GOT3 (cell line): Measurements from ENCODE around the gene PLEKHG5.
"Not testable (repeated sequence)": the region's sequence is repeated elsewhere in the genome, so short reads cannot be mapped to it uniquely, and the experiment has no call there.

ENCODE experiments used
- DNase-seq: peaks from one replicate; lab custom pipeline; 2025; ENCODE audit warnings: mixed read lengths; lab: John Stamatoyannopoulos, UW

The PLEKHG5 gene

DNA sequence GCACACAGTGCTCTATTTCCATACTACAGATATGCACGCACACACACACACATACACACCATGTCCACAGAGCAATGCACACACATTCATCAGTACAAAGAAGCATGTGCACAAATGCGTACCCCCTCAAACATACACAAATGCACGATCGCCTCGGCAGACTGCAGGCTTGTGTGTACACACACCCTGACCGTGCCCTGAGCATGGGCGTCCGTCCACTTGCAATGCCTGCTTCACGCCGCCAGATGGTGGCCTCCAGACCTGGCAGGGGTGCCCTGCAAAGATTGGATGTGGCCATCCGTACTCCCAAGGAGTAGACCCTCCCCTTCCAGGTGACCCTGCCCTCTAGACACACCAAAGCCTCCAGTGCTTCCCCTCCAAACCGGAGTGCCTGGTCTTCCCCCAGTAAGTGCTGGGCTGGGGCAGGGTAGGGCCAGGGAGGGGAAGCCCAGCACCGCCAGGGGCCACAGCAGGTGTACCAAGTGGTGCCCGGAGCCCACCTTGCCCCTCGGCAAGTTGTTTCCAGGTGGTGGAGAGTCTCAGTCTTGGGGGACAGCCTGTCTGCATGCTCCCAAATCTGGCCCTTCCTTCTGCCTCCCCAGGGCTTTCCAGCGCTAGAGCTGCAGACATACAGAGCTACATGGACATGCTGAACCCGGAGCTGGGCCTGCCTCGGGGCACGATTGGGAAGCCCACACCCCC lies 46.3 kb downstream of the PLEKHG5 start:
- no peak for DNase-seq

GRCh38 chr1:6444377-6444776 lies 47.1 kb downstream of the PLEKHG5 start:
- DNase-seq: no peak

GRCh38 chr1:6443339-6444115 lies 47.9 kb downstream of the PLEKHG5 start:
- DNase-seq: no peak

DNA sequence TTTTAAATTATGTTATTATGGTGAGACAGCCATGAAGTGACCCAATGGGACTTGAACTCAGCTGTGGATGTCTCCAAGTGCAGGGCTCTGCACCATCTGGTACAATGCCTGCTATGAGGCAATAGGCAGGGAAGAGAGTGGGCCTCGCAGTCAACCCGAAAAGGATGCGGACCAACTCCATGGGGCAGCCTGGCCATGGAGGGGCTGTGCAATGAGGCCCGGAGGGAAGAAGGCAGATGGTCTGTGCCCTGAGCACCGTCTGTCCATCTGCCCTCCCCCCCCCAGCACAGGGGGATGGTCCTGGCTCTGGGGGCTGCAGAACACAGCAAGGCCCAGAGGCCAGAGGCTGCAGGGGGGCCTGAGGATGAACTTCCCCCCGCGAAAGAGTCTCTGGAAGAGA lies 49.9 kb downstream of the PLEKHG5 start:
- no peak for DNase-seq

- no peak for DNase-seq
Measured at GRCh38 chr1:6440198-6441126, 51.0 kb downstream of the PLEKHG5 start.

GRCh38 chr1:6438047-6438525 lies 53.4 kb downstream of the PLEKHG5 start:
- no peak for DNase-seq

- DNase-seq: not testable (repeated sequence)
Measured at GRCh38 chr1:6437012-6437700, 54.3 kb downstream of the PLEKHG5 start.

DNA sequence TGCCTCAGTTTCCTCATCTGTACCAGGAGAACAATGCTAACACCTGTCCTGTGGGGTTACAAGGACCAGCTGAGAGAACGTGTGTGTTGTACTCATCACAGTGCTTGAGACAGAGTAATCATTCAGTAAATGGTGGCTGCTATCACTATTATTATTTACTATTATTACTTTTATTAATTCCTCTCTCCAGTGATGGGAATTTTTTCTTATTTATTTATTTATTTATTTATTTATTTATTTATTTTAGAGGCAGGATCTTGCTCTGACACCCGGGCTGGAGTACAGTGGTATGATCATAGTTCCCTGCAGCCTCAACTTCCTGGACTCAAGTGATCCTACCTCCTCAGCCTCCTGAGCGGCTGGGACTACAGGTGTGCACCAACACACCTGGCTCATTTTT lies 55.2 kb downstream of the PLEKHG5 start:
- not testable (repeated sequence) for DNase-seq

- no peak for DNase-seq
Measured at GRCh38 chr1:6435547-6435946, 55.9 kb downstream of the PLEKHG5 start.

DNA sequence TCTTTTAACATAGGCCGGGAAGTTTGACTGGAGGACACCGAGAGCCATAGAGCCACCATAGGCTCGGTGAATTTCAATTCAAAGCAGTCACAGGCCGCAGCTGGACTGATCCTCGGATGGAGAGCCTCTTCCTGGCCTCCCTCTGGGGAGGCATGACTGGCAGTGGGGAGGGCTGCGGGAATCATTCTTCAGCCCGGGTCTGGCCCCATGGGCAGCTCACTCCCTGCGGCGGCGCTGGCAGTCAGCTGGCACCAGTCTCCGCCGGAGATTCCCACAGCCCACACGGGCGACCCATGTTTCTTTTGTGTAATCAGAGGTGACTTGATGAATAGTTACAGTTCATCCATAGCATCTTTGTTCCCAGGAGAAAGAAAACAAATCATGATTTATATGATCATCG lies 56.3 kb downstream of the PLEKHG5 start:
- DNase-seq: no peak

DNA sequence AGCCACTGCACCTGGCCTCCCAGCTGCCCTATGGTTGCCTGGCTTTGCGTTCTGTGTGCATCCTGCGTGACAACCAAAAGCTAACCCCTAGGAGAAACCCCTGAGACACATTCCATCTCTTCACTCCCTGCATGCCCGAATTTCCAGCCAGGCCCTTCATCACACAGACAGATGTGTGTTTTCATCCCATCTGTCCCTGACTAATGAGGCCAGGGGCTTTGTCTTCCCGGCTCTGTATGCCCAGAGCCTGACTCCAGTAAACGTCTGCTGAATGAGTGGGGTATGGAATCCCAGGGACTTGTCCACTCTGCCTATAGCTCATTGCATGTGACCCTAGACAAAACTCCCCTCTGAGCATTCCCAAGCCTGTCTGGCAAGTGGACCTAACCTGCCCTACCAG lies 57.3 kb downstream of the PLEKHG5 start:
- no peak for DNase-seq

- not testable (repeated sequence) for DNase-seq
Measured at GRCh38 chr1:6431645-6432579, 59.6 kb downstream of the PLEKHG5 start.

- DNase-seq: not testable (repeated sequence)
Measured at GRCh38 chr1:6429660-6430411, 61.6 kb downstream of the PLEKHG5 start.

- DNase-seq: not testable (repeated sequence)
Measured at GRCh38 chr1:6428453-6428852, 63.0 kb downstream of the PLEKHG5 start.

DNA sequence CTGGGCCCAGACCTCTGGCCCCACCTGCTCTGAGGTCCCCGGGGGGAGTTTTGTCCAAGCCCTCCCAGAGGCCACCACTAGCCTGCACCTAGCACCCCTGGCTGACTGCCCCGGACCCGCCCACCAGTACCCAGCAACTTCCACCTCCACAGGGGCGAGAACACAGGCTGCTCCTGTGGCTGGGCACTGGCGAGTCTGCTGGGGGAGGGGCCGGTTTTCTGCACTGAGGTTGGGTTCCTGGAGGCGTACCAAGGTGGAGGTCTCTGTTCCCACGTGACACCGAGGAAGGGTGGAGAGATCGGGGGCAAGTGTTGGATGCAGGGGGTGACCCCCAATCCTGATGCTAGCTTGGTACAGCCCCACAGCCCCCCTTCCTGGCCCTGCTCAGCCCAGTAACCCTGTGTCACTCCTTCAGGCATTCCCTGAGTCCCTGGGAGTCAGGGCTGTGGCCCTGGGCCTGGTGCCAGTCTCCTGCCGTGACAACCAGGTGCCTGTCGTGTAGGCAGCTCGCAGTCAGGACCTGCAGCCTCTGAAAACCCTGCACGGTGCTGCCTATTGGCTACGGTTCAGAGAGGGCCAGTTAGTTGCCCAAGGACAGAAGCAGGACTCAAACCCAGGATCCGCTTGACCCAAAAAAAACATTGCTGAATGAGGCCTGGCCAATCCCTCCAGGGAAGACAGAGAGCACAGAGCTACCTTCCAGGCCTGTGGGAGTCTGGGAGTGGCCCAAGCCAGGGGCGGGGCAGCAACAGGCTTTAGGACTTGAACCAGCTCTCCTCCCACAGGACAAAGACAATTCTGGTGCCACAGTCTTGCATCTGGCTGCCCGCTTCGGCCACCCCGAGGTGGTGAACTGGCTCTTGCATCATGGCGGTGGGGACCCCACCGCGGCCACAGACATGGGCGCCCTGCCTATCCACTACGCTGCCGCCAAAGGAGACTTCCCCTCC lies 63.8 kb downstream of the PLEKHG5 start:
- no peak for DNase-seq

- no peak for DNase-seq
Measured at GRCh38 chr1:6426972-6427350, 64.5 kb downstream of the PLEKHG5 start.

- no peak for DNase-seq
Measured at GRCh38 chr1:6426277-6426971, 65.0 kb downstream of the PLEKHG5 start.

- DNase-seq: no peak
Measured at GRCh38 chr1:6425658-6426057, 65.8 kb downstream of the PLEKHG5 start.
